GM23338 (cell line): ENCODE measurements around the gene PEA15. TPM values are rescaled to one million over a fixed set of nuclear protein-coding genes. Genes with fewer than 3 reads are reported as not detected.

Experiments used
- ATAC-seq: fragments of 200-7000 bp; cut with Tn5 transposase; 3 replicates; pipeline ENCODE4 v1.9.1; 2020
- DNase-seq: peaks from one replicate; pipeline ENCODE4 v3.0.0-alpha.2; 2015; ENCODE audit warnings: low spot score
- H2AFZ ChIP-seq: fragments of 200-600 bp; sonication (generic); 2 replicates; pipeline ENCODE4 v1.8.0; 2016; ENCODE audit warnings: antibody characterized with exemption, mild to moderate bottlenecking, moderate library complexity
- H3F3A ChIP-seq: fragments of 200-600 bp; sonication (generic); replicated peaks from 2 replicates; pipeline ENCODE4 v1.8.0; 2017; ENCODE audit warnings: antibody characterized with exemption, mixed run types, low read depth
- H3K27ac ChIP-seq: fragments of 200-600 bp; sonication (generic); 2 replicates; pipeline ENCODE4 v1.6.1; 2016; ENCODE audit warnings: low read depth
- H3K27me3 ChIP-seq: fragments of 200-600 bp; sonication (generic); 2 replicates; pipeline ENCODE4 v1.8.0; 2016; ENCODE audit warnings: mild to moderate bottlenecking, mixed run types, moderate library complexity; ENCODE audit not compliant: insufficient read depth
- H3K36me3 ChIP-seq: fragments of 200-600 bp; sonication (generic); 2 replicates; pipeline ENCODE4 v1.8.0; 2016; ENCODE audit warnings: mild to moderate bottlenecking; ENCODE audit not compliant: insufficient read depth
- H3K4me1 ChIP-seq: fragments of 200-600 bp; sonication (generic); 2 replicates; pipeline ENCODE4 v1.8.0; 2016; ENCODE audit warnings: mild to moderate bottlenecking, moderate library complexity; ENCODE audit not compliant: insufficient read depth
- H3K4me2 ChIP-seq: fragments of 200-600 bp; sonication (generic); 2 replicates; pipeline ENCODE4 v1.7.1; 2017; ENCODE audit warnings: mixed run types
- H3K4me3 ChIP-seq: fragments of 200-600 bp; sonication (generic); 2 replicates; pipeline ENCODE4 v1.6.1; 2016; ENCODE audit warnings: mixed run types
- H3K79me2 ChIP-seq: fragments of 200-600 bp; sonication (generic); replicated peaks from 2 replicates; pipeline ENCODE4 v1.8.0; 2017; ENCODE audit warnings: mild to moderate bottlenecking; ENCODE audit not compliant: insufficient read depth
- H3K9me2 ChIP-seq: fragments of 200-600 bp; sonication (generic); 2 replicates; pipeline ENCODE4 v1.8.0; 2017; ENCODE audit not compliant: insufficient read depth
- H4K20me1 ChIP-seq: fragments of 200-600 bp; sonication (generic); replicated peaks from 2 replicates; pipeline ENCODE4 v1.8.0; 2017; ENCODE audit warnings: mild to moderate bottlenecking; ENCODE audit not compliant: insufficient read depth
- H3K27ac Mint-ChIP-seq: 2 replicates; pipeline ENCODE4 v1.8.0; 2020; ENCODE audit warnings: inconsistent platforms, mild to moderate bottlenecking, moderate library complexity, mixed read lengths
- H3K27me3 Mint-ChIP-seq: 3 replicates; pipeline ENCODE4 v1.8.0; 2022; ENCODE audit warnings: low read depth, mild to moderate bottlenecking, moderate library complexity, mixed read lengths, inconsistent platforms; ENCODE audit not compliant: insufficient read depth, poor library complexity
- H3K36me3 Mint-ChIP-seq: 3 replicates; pipeline ENCODE4 v1.8.0; 2021; ENCODE audit warnings: low read depth, mild to moderate bottlenecking, inconsistent platforms, moderate library complexity, mixed read lengths
- H3K4me1 Mint-ChIP-seq: 3 replicates; pipeline ENCODE4 v1.8.0; 2020; ENCODE audit warnings: mild to moderate bottlenecking, inconsistent platforms, mixed read lengths
- H3K4me3 Mint-ChIP-seq: 3 replicates; pipeline ENCODE4 v1.8.0; 2021; ENCODE audit warnings: moderate library complexity, mild to moderate bottlenecking, inconsistent platforms, mixed read lengths
- H3K9me3 Mint-ChIP-seq: 3 replicates; pipeline ENCODE4 v1.8.0; 2020; ENCODE audit warnings: moderate library complexity, mild to moderate bottlenecking, inconsistent platforms, mixed read lengths
- CTCF ChIP-seq, 2 experiments: fragments of 200-600 bp in 1 of 2; sonication (generic) in 1 of 2; conservative IDR thresholded peaks; 2 replicates each; pipeline versions ENCODE4 v1.5.1 to v1.6.1; 2016 to 2017; ENCODE audit warnings: antibody characterized with exemption in 2 of 2, low read depth in 2 of 2, mild to moderate bottlenecking in 2 of 2, moderate library complexity in 1 of 2
- EZH2 ChIP-seq: fragments of 200-600 bp; sonication (generic); IDR thresholded peaks from one replicate; pipeline ENCODE4 v1.8.0; 2017; ENCODE audit warnings: antibody characterized with exemption, mild to moderate bottlenecking, low read depth; ENCODE audit not compliant: unreplicated experiment
- EZH2phosphoT487 ChIP-seq: fragments of 200-600 bp; sonication (generic); IDR thresholded peaks from one replicate; pipeline ENCODE4 v1.8.1; 2018; ENCODE audit warnings: antibody characterized with exemption; ENCODE audit not compliant: unreplicated experiment
- JUNB ChIP-seq: IDR thresholded peaks from one replicate; pipeline ENCODE4 v1.6.1; 2016; ENCODE audit warnings: antibody characterized with exemption; ENCODE audit not compliant: unreplicated experiment
- NANOG ChIP-seq: IDR thresholded peaks from 2 replicates; pipeline ENCODE4 v1.6.1; 2016; ENCODE audit warnings: antibody characterized with exemption, borderline replicate concordance
- POLR2AphosphoS5 ChIP-seq: IDR thresholded peaks from 2 replicates; pipeline ENCODE4 v1.6.1; 2016; ENCODE audit warnings: antibody characterized with exemption, low read depth
- REST ChIP-seq: IDR thresholded peaks from one replicate; pipeline ENCODE4 v1.6.1; 2018; ENCODE audit warnings: antibody characterized with exemption; ENCODE audit not compliant: unreplicated experiment
- STAT1 ChIP-seq: IDR thresholded peaks from one replicate; pipeline ENCODE4 v1.6.1; 2016; ENCODE audit warnings: antibody characterized with exemption; ENCODE audit not compliant: unreplicated experiment
- ZNF114 ChIP-seq: fragments of 250-450 bp; sonication (Bioruptor Pico); IDR thresholded peaks from 2 replicates; pipeline ENCODE4 v1.5.0; 2020; ENCODE audit warnings: mild to moderate bottlenecking, moderate library complexity
- ZNF331 ChIP-seq: fragments of 250-450 bp; sonication (Bioruptor Pico); IDR thresholded peaks from 2 replicates; pipeline ENCODE4 v1.5.0; 2020; ENCODE audit warnings: low read depth, mild to moderate bottlenecking, moderate library complexity
- polyA plus RNA-seq: library from polyadenylated mRNA; unstranded; fragments of >200 nt; fragmentation: Nextera tagmentation; extraction: Ambion mirVana; gene quantifications from 2 replicates; pipeline ENCODE4 v1.2.1, GENCODE V29; 2016
- total RNA-seq: library from RNA; depleted of rRNA; stranded (reverse); fragments of >200 nt; shearing (Covaris generic); gene quantifications from 2 replicates; pipeline ENCODE4 v1.2.3, GENCODE V29; 2014
- TF ChIP-seq, protein P1 (sequence below): fragments of 250-450 bp; sonication (Bioruptor Pico); IDR thresholded peaks from 2 replicates; pipeline ENCODE4 v1.5.0; 2020; ENCODE audit warnings: mild to moderate bottlenecking, moderate library complexity

The PEA15 gene
- total and polyA plus RNA-seq, 2 experiments from 2014 or later, result 60.3 to 80.8 TPM

DNA sequence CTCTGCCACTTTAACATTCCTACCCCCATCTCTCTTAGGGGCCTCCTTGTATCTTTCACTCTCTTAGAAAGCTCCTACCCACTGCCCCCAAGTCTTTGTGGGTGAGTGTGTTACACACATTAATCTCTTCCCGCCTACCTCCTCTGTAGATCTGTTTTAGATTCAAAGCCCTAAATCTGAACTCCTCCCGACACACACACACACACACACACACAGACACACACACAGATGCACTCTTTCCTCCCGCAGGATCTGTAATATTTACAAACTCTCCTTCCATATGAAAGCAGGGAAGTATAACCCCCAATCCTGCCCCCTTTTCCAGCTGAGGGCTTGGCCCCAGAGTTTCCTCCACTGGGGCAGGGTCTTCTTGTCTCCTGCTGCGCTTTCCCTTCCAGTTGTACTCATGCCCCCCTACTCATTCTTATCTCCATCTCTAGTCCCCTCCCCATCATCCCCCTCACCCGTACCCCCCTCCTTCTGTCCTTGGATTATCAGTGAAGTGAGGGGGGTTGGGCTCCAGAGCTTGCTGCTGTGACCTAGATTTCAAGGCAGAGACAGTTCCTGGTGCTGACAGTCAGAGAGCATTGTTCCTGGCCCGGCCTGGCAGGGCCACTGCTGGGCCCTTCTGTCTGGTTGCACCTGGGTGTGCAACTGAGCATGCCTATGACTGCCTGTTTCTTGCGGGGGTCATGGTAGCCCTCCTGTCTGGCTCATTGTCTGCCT is 4.3 kb downstream of the PEA15 start:
- H3K4me1 ChIP-seq, result peaks cover 54% of the 10 kb centered on the region
- ATAC-seq, result peak; percentile 16
- H4K20me1 ChIP-seq, result peaks cover 26% of the 10 kb centered on the region
- H3K36me3 Mint-ChIP-seq, result peaks cover 58% of the 10 kb centered on the region
- peaks cover 12% of the 10 kb centered on the region for H3F3A ChIP-seq
- H3K4me3 Mint-ChIP-seq, result peak overlapping the region; percentile 1; the same call in 1 of the 3 replicates
- TF ChIP-seq ZNF114 (CRISPR knock-in tag) (no peak), STAT1 (no peak), POLR2AphosphoS5 (no peak), ZNF331 (CRISPR knock-in tag) (no peak), EZH2phosphoT487 (no peak), JUNB (no peak), NANOG (no peak), REST (no peak), EZH2 (no peak), CTCF (conservative IDR thresholded peaks at IDR 0.05; ENCODE audit: low read depth in 2 of 2) (no peak)
- TF ChIP-seq, protein P1, sequence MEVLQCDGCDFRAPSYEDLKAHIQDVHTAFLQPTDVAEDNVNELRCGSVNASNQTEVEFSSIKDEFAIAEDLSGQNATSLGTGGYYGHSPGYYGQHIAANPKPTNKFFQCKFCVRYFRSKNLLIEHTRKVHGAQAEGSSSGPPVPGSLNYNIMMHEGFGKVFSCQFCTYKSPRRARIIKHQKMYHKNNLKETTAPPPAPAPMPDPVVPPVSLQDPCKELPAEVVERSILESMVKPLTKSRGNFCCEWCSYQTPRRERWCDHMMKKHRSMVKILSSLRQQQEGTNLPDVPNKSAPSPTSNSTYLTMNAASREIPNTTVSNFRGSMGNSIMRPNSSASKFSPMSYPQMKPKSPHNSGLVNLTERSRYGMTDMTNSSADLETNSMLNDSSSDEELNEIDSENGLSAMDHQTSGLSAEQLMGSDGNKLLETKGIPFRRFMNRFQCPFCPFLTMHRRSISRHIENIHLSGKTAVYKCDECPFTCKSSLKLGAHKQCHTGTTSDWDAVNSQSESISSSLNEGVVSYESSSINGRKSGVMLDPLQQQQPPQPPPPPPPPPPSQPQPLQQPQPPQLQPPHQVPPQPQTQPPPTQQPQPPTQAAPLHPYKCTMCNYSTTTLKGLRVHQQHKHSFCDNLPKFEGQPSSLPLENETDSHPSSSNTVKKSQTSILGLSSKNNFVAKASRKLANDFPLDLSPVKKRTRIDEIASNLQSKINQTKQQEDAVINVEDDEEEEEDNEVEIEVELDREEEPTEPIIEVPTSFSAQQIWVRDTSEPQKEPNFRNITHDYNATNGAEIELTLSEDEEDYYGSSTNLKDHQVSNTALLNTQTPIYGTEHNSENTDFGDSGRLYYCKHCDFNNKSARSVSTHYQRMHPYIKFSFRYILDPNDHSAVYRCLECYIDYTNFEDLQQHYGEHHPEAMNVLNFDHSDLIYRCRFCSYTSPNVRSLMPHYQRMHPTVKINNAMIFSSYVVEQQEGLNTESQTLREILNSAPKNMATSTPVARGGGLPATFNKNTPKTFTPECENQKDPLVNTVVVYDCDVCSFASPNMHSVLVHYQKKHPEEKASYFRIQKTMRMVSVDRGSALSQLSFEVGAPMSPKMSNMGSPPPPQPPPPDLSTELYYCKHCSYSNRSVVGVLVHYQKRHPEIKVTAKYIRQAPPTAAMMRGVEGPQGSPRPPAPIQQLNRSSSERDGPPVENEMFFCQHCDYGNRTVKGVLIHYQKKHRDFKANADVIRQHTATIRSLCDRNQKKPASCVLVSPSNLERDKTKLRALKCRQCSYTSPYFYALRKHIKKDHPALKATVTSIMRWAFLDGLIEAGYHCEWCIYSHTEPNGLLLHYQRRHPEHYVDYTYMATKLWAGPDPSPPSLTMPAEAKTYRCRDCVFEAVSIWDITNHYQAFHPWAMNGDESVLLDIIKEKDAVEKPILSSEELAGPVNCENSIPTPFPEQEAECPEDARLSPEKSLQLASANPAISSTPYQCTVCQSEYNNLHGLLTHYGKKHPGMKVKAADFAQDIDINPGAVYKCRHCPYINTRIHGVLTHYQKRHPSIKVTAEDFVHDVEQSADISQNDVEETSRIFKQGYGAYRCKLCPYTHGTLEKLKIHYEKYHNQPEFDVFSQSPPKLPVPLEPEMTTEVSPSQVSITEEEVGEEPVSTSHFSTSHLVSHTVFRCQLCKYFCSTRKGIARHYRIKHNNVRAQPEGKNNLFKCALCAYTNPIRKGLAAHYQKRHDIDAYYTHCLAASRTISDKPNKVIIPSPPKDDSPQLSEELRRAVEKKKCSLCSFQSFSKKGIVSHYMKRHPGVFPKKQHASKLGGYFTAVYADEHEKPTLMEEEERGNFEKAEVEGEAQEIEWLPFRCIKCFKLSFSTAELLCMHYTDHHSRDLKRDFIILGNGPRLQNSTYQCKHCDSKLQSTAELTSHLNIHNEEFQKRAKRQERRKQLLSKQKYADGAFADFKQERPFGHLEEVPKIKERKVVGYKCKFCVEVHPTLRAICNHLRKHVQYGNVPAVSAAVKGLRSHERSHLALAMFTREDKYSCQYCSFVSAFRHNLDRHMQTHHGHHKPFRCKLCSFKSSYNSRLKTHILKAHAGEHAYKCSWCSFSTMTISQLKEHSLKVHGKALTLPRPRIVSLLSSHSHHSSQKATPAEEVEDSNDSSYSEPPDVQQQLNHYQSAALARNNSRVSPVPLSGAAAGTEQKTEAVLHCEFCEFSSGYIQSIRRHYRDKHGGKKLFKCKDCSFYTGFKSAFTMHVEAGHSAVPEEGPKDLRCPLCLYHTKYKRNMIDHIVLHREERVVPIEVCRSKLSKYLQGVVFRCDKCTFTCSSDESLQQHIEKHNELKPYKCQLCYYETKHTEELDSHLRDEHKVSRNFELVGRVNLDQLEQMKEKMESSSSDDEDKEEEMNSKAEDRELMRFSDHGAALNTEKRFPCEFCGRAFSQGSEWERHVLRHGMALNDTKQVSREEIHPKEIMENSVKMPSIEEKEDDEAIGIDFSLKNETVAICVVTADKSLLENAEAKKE (CRISPR knock-in tag), result no peak
- H3K36me3 ChIP-seq, result peaks cover 30% of the 10 kb centered on the region
- H3K27ac Mint-ChIP-seq, result peak overlapping the region; percentile 4; the same call in 1 of the 2 replicates
- H3K27me3 Mint-ChIP-seq, result peaks cover 26% of the 10 kb centered on the region
- no peaks in the 10 kb centered on the region for H3K9me2 ChIP-seq
- H3K9me3 Mint-ChIP-seq, result no peaks in the 10 kb centered on the region
- H3K4me3 ChIP-seq, result no peak overlapping the region
- no peak overlapping the region for H3K27ac ChIP-seq
- peaks cover 61% of the 10 kb centered on the region for H3K4me1 Mint-ChIP-seq
- H3K27me3 ChIP-seq, result no peaks in the 10 kb centered on the region
- peak overlapping the region; percentile 65 for H3K4me2 ChIP-seq
- H2AFZ ChIP-seq, result no peak overlapping the region
- peak; percentile 50 for DNase-seq
- peaks cover 41% of the 10 kb centered on the region for H3K79me2 ChIP-seq
